ENCODE measurements around the gene TP53I11.

DNA sequence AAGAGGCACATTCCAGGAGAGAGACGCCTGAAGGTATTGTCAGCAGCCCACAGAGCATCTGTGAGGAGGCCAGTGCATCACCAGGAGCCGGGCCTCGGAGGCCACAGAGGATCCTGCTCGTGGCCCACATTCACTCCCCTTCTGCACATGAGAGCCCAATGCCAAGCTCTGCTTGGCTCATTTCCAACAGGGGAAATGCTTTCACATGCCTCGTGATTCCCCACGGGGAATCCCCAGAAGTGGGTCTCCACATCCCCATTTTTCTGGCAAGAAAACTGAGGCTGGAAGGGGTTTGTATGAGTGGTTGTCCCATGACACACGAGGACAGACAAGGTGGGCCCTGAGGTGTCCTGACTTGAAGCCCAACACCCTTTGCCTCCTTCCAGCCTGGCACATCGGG is 34.4 kb downstream of the TP53I11 start:
- TF ChIP-seq, protein P1, sequence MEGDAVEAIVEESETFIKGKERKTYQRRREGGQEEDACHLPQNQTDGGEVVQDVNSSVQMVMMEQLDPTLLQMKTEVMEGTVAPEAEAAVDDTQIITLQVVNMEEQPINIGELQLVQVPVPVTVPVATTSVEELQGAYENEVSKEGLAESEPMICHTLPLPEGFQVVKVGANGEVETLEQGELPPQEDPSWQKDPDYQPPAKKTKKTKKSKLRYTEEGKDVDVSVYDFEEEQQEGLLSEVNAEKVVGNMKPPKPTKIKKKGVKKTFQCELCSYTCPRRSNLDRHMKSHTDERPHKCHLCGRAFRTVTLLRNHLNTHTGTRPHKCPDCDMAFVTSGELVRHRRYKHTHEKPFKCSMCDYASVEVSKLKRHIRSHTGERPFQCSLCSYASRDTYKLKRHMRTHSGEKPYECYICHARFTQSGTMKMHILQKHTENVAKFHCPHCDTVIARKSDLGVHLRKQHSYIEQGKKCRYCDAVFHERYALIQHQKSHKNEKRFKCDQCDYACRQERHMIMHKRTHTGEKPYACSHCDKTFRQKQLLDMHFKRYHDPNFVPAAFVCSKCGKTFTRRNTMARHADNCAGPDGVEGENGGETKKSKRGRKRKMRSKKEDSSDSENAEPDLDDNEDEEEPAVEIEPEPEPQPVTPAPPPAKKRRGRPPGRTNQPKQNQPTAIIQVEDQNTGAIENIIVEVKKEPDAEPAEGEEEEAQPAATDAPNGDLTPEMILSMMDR (IDR thresholded peaks at IDR 0.05): no peak
- no peak for TF ChIP-seq EZH2 (IDR thresholded peaks at IDR 0.05)

Measured in neural progenitor cell (in vitro differentiated cells).